ENCODE data around the gene LIMK1.
"Not testable (repeated sequence)": the region's sequence is repeated elsewhere in the genome, so short reads cannot be mapped to it uniquely, and the experiment has no call there.

LIMK1 gene

GRCh38 chr7:74126220-74126880, 42.7 kb downstream of the LIMK1 start:
- DNase-seq (ENCODE audit: low read depth): no peak

GRCh38 chr7:74129887-74130286, 46.3 kb downstream of the LIMK1 start:
- DNase-seq (ENCODE audit: low read depth): no peak

GRCh38 chr7:74130518-74130917, 46.9 kb downstream of the LIMK1 start:
- DNase-seq (ENCODE audit: low read depth): no peak

- no peak for DNase-seq (ENCODE audit: low read depth)
These were observed 50.6 kb downstream of the LIMK1 start for GRCh38 chr7:74134117-74134620.

DNA sequence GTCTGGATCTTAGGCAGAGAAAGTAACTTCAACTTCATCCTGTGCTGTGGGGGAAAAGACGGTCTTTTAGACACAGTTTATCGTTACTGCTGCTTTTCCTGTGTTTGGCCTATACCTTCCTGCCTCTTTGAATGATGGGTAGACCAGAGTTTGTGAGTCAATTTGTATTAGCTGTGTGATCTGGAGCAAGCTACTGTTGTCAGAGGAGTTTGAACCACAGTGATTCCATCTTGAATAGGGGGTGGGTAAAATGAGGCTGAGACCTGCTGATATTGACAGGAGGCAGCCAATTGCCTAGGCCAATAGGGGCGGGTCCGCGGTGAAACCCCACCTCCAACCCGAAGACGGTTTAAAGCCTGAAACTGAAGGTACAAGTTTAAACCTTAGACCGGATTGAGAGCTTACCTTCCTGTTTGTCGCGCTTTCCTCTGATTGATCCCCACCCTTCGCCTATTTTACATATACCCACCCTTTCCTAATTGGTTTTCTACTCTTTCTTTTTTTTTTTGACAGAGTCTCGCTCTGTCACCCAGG, 54.8 kb downstream of the LIMK1 start:
- DNase-seq (ENCODE audit: low read depth): no peak

GRCh38 chr7:74138945-74139843, 55.6 kb downstream of the LIMK1 start:
- DNase-seq (ENCODE audit: low read depth): no peak

DNA sequence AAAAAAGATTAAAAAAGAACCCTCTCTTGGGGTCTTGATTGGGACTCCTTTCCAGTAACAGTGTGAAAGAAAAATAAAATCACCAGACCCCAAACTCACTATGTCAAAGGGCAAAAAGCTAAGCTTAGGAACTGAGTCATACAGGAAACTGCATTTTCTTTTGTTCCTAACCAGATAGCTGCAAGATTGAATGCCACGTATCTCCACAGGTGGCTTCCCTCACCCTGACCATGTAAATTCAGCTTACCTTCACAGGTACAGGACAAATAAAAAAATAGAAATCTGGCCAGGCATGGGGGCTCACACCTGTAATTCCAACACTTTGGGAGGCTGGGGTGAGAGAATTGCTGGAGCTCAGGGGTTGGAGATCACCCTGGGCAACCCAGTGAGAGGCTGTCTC, 58.1 kb downstream of the LIMK1 start:
- no peak for DNase-seq (ENCODE audit: low read depth)

- DNase-seq (ENCODE audit: low read depth): no peak
These were observed 59.8 kb downstream of the LIMK1 start for GRCh38 chr7:74143383-74143782.

GRCh38 chr7:74148491-74148890, 64.9 kb downstream of the LIMK1 start:
- no peak for DNase-seq (ENCODE audit: low read depth)

- DNase-seq (ENCODE audit: low read depth): no peak
These were observed 65.5 kb downstream of the LIMK1 start for GRCh38 chr7:74149071-74149470.

DNA sequence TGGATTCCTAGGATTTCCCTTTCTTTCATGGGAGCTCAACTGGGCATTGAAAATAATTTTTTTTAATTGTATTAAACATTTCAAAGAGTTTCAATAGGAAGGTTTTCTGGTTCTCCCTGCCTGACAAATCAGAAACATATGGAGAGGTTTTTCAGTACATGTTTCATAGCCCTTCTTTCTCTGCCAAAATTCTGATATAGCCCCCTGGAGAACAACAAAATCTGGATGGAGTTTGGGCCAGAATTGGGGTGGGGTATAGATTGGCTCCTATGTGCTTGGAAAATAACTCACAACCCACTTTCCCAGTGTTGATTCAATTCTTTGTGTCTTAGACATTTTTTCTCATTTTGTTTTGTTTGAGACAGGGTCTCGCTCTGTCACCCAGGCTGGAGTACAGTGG, 66.0 kb downstream of the LIMK1 start:
- no peak for DNase-seq (ENCODE audit: low read depth)

DNA sequence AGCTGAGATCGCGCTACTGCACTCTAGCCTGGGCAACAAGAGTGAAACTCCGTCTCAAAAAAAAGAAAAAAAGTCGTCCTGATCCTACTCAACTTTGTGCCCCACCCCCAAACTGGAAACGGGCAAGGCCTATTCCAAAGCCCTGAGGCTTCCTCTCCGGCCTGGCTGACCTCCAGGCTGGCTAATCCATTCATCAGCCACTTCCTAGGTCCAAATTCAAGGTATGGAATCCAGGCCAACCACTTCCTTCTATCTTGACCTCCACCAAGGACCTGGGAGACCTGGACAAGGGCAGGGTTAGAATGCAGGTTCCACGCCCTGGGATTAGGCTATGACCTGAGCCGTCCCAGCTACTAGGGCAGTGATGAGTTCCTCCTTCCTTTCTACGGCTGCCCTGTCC, 70.1 kb downstream of the LIMK1 start:
- DNase-seq (ENCODE audit: low read depth): no peak

- no peak for DNase-seq (ENCODE audit: low read depth)
These were observed 72.3 kb downstream of the LIMK1 start for GRCh38 chr7:74155810-74156395.

- no peak for DNase-seq (ENCODE audit: low read depth)
These were observed 74.0 kb downstream of the LIMK1 start for GRCh38 chr7:74157605-74158004.

DNA sequence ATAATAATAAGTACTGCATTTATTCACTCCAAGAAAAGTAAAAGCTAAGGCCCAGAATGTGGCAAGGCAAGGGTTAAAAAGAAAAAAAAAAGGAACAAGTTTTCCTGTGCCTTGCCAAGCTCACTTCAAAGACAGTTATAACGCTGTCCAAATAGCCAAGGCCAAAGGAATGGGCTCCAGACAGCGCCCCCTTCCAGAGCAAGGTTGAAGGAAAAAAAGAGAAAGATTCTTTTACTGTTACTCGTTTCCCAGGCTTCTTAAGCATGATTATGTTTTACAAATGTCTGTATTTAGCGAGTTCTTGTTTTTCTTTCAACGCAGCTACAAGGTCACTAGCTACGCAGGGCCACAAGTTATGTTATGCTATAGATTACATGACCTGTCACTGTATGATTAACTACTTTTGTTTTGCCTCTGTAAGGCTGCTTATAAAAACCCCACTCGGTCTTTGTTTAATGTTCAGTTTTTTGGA, 81.4 kb downstream of the LIMK1 start:
- no peak for DNase-seq (ENCODE audit: low read depth)

DNA sequence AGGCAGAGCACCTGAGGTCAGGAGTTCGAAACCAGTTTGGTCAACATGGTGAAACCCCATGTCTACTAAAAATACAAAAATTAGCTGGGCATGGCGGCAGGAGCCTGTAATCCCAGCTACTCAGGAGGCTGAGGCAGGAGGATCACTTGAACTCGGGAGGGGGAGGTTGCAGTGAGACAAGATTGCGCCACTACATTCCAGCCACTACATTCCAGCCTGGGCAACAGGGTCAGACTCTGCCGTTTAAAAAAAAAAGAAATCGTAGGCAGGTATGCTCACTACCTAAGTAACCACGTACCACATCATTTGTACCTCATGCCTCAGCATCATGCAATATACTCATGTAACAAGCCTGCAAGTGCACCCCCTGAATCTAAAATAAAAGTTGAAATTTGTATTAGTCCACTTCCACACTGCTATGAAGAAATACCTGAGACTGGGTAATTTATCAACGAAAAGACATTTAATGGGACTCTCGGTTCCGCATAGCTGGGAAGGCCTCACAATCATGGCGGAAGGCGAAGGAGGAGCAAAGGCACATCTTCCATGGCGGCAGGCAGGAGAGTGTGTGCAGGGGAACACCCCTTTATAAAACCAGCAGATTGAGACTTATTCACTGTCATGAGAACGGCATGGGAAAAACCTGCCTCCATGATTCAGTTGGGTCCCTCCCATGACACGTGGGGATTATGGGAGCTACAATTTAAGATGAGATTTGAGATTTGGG, 82.4 kb downstream of the LIMK1 start:
- DNase-seq (ENCODE audit: low read depth): no peak

- DNase-seq (ENCODE audit: low read depth): not testable (repeated sequence)
These were observed 83.7 kb downstream of the LIMK1 start for GRCh38 chr7:74167324-74167723.

All from GM04504 (cell line).